Osteoblast (primary cell): Measurements from ENCODE around the gene LPCAT1. TPM values are rescaled to one million over a fixed set of nuclear protein-coding genes. Genes with fewer than 3 reads are reported as not detected.
A peak's percentile ranks its signal among the peaks of the same experiment; 100 is the strongest.
"Not testable (repeated sequence)": the region's sequence is repeated elsewhere in the genome, so short reads cannot be mapped to it uniquely, and the experiment has no call there.

Experiments used
- DNase-seq: peaks from one replicate; pipeline ENCODE4 v3.0.0; 2011; ENCODE audit warnings: low spot score, mixed read lengths; ENCODE audit not compliant: insufficient read length; ENCODE audit errors: missing footprints
- H2AFZ ChIP-seq: 2 replicates; pipeline ENCODE4 v1.6.0; 2011; ENCODE audit warnings: mild to moderate bottlenecking, low read length
- H3K27ac ChIP-seq: 2 replicates; pipeline ENCODE4 v1.5.1; 2011; ENCODE audit warnings: mild to moderate bottlenecking, low read depth, low read length, moderate library complexity
- H3K27me3 ChIP-seq: 2 replicates; pipeline ENCODE4 v1.6.0; 2012; ENCODE audit warnings: mild to moderate bottlenecking, control low read depth, inconsistent platforms, low read length, moderate library complexity; ENCODE audit not compliant: insufficient read depth
- H3K36me3 ChIP-seq: 2 replicates; pipeline ENCODE4 v1.5.1; 2011; ENCODE audit warnings: mild to moderate bottlenecking, low read length, control low read depth, moderate library complexity; ENCODE audit not compliant: insufficient read depth
- H3K4me1 ChIP-seq: 2 replicates; pipeline ENCODE4 v1.5.1; 2011; ENCODE audit warnings: mild to moderate bottlenecking, low read length, control low read depth, moderate library complexity; ENCODE audit not compliant: insufficient read depth
- H3K4me2 ChIP-seq: 2 replicates; pipeline ENCODE4 v1.6.0; 2011; ENCODE audit warnings: mild to moderate bottlenecking, low read length; ENCODE audit not compliant: insufficient read depth
- H3K4me3 ChIP-seq: fragments of 200-600 bp; sonication (generic); 3 replicates; pipeline ENCODE4 v1.5.1; 2012; ENCODE audit warnings: mild to moderate bottlenecking, low read length, inconsistent platforms; ENCODE audit not compliant: insufficient read depth
- H3K79me2 ChIP-seq: 2 replicates; pipeline ENCODE4 v1.6.0; 2012; ENCODE audit warnings: mild to moderate bottlenecking, low read length, control low read depth, inconsistent platforms; ENCODE audit not compliant: insufficient read depth
- H3K9me3 ChIP-seq: 2 replicates; pipeline ENCODE4 v1.5.1; 2011; ENCODE audit warnings: low read depth, low read length, control low read depth
- H4K20me1 ChIP-seq: 2 replicates; pipeline ENCODE4 v1.6.0; 2012; ENCODE audit warnings: mild to moderate bottlenecking, low read length, control low read depth; ENCODE audit not compliant: insufficient read depth
- CTCF ChIP-seq: IDR thresholded peaks from 2 replicates; pipeline ENCODE4 v1.5.1; 2011; ENCODE audit warnings: mild to moderate bottlenecking, low read depth, low read length, moderate library complexity; ENCODE audit errors: extremely low read depth
- total RNA-seq: library from RNA; depleted of rRNA; stranded (reverse); fragments of >200 nt; gene quantifications from 2 replicates; pipeline ENCODE4 v1.2.3, GENCODE V29; 2012

Gene LPCAT1
- total RNA-seq, 1 donor: 11.6 TPM

GRCh38 chr5:1429066-1429465 lies 94.7 kb downstream of the LPCAT1 start:
- no peak overlapping the region for H3K4me3 ChIP-seq
- H4K20me1 ChIP-seq: no peaks in the 10 kb centered on the region
- H2AFZ ChIP-seq: no peak overlapping the region
- H3K27me3 ChIP-seq: no peaks in the 10 kb centered on the region
- H3K4me1 ChIP-seq: no peaks in the 10 kb centered on the region
- H3K79me2 ChIP-seq: no peaks in the 10 kb centered on the region
- H3K27ac ChIP-seq: no peak overlapping the region
- H3K9me3 ChIP-seq: peaks cover 14% of the 10 kb centered on the region
- no peak for DNase-seq
- H3K4me2 ChIP-seq: no peak overlapping the region
- TF ChIP-seq CTCF: no peak
- no peaks in the 10 kb centered on the region for H3K36me3 ChIP-seq

DNA sequence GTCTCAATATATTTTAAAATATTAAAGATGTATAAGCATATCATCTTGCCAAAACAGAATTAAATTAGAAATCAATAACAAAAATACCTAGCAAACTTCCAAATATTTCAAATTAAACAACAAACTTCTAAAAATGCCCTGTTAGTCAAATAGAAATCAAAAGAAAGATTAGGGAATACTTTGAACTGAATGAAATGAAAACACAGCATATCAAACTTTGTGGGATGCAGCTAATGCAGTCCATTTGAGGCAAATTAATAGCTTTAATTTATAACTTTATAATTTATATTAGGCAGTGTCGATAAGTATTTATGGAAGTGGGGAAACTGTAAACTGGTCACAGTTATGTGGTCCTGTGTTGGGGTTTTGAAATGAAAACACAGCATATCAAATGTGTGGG lies 95.7 kb downstream of the LPCAT1 start:
- H3K9me3 ChIP-seq: peaks cover 14% of the 10 kb centered on the region
- H3K27me3 ChIP-seq: no peaks in the 10 kb centered on the region
- no peak for TF ChIP-seq CTCF
- H3K79me2 ChIP-seq: no peaks in the 10 kb centered on the region
- H3K36me3 ChIP-seq: no peaks in the 10 kb centered on the region
- no peaks in the 10 kb centered on the region for H4K20me1 ChIP-seq
- H2AFZ ChIP-seq: no peak overlapping the region
- no peaks in the 10 kb centered on the region for H3K4me1 ChIP-seq
- DNase-seq: no peak
- no peak overlapping the region for H3K4me3 ChIP-seq
- H3K4me2 ChIP-seq: no peak overlapping the region
- H3K27ac ChIP-seq: no peak overlapping the region

DNA sequence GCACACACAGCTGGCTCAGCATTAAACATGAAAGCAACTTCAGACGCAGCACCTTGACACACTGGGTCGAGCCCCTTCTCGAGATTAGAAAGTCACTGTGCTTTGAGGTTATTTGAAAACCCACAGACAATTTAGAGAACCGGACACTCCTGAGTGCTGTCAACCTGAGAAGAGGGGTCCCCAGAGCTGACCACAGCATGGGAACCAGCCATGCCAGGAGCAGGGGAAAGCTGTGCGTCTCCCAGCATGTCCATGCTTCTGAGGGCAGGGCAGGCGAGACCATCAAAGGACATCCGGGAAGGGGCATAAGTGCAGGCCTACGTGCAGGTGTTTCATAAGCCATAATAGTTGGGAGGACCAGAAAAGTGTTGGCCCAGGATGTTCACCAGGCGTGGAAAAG lies 99.0 kb downstream of the LPCAT1 start:
- H4K20me1 ChIP-seq: no peaks in the 10 kb centered on the region
- H3K4me2 ChIP-seq: no peak overlapping the region
- H3K36me3 ChIP-seq: no peaks in the 10 kb centered on the region
- no peak overlapping the region for H3K27ac ChIP-seq
- H3K79me2 ChIP-seq: no peaks in the 10 kb centered on the region
- H3K4me1 ChIP-seq: no peaks in the 10 kb centered on the region
- TF ChIP-seq CTCF: no peak
- H2AFZ ChIP-seq: no peak overlapping the region
- H3K9me3 ChIP-seq: peaks cover 14% of the 10 kb centered on the region
- H3K27me3 ChIP-seq: no peaks in the 10 kb centered on the region
- DNase-seq: no peak
- no peak overlapping the region for H3K4me3 ChIP-seq

DNA sequence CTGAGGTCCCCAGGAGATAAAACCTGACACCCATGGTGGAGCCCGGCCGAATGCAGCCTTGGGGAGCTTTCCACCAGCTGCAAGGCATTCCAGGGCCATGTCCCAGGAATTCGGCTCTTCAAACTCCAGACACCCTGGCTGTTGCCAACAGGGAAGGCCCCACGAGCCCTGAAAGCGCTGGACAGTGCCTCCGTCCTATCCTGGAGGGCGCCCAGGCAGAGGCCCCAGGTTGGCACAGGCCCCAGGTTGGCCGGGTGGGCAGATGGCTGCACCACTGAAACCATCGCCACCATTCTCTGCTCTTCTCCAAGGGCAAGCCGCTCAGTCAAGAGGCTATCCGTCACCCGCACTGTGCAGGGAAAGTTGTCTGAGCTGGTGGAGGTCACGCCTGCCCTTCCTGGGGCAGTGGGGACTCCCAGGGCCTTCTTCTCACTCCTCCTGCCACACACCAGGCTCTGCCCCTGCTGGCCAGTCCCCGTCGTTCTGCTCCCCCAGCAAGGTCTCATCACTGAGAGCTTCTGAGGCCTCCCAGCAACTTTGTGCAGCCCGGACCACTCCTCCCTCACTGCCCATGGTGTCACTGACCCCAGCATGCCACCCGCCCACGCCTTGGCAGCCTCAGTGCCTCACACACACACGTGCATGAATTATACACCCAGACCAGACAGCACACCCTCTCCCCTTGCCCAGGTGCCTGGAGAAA lies 99.7 kb downstream of the LPCAT1 start:
- Histone ChIP-seq H3K4me3 (no peak overlapping the region), H4K20me1 (no peaks in the 10 kb centered on the region), H2AFZ (no peak overlapping the region), H3K4me1 (no peaks in the 10 kb centered on the region), H3K27me3 (no peaks in the 10 kb centered on the region), H3K4me2 (no peak overlapping the region), H3K36me3 (no peaks in the 10 kb centered on the region), H3K9me3 (peaks cover 11% of the 10 kb centered on the region), H3K27ac (no peak overlapping the region), H3K79me2 (no peaks in the 10 kb centered on the region)
- peak; percentile 55 for DNase-seq
- TF ChIP-seq CTCF: no peak

DNA sequence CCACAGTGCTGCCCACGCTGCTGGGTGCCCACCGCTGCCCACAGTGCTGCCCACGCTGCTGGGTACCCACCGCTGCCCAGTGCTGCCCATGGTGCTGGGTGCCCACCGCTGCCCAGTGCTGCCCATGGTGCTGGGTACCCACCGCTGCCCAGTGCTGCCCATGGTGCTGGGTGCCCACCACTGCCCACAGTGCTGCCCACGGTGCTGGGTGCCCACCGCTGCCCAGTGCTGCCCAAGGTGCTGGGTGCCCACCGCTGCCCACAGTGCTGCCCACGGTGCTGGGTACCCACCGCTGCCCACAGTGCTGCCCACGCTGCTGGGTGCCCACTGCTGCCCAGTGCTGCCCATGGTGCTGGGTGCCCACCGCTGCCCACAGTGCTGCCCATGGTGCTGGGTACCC lies 101.2 kb downstream of the LPCAT1 start:
- not testable (repeated sequence) for H3K9me3 ChIP-seq, H3K79me2 ChIP-seq, H3K4me1 ChIP-seq, H3K4me2 ChIP-seq, DNase-seq, H3K4me3 ChIP-seq, H3K27ac ChIP-seq, H4K20me1 ChIP-seq, H3K27me3 ChIP-seq, H3K36me3 ChIP-seq, H2AFZ ChIP-seq
